Measurements from ENCODE around the gene VPS35L.

The VPS35L gene

GRCh38 chr16:19699472-19699871 lies 144.0 kb downstream of the VPS35L start:
- no peak overlapping the region for H3K4me3 ChIP-seq (ENCODE audit: control insufficient read depth, low read depth, low read length)
- no peak for DNase-seq (ENCODE audit: low read depth)
- no peak for TF ChIP-seq CTCF (conservative IDR thresholded peaks at IDR 0.05; ENCODE audit: control insufficient read depth, insufficient read depth, low read depth, low read length)

GRCh38 chr16:19700319-19700781 lies 144.8 kb downstream of the VPS35L start:
- H3K4me3 ChIP-seq (ENCODE audit: control insufficient read depth, low read depth, low read length), result no peak overlapping the region
- no peak for TF ChIP-seq CTCF (conservative IDR thresholded peaks at IDR 0.05; ENCODE audit: control insufficient read depth, insufficient read depth, low read depth, low read length)
- peak; percentile 61 for DNase-seq (ENCODE audit: low read depth)

GRCh38 chr16:19701091-19701490 lies 145.6 kb downstream of the VPS35L start:
- H3K4me3 ChIP-seq (ENCODE audit: control insufficient read depth, low read depth, low read length), result no peak overlapping the region
- TF ChIP-seq CTCF (conservative IDR thresholded peaks at IDR 0.05; ENCODE audit: control insufficient read depth, insufficient read depth, low read depth, low read length), result no peak
- DNase-seq (ENCODE audit: low read depth), result peak; percentile 30

- no peak for TF ChIP-seq CTCF (conservative IDR thresholded peaks at IDR 0.05; ENCODE audit: control insufficient read depth, insufficient read depth, low read depth, low read length)
- no peak for DNase-seq (ENCODE audit: low read depth)
- H3K4me3 ChIP-seq (ENCODE audit: control insufficient read depth, low read depth, low read length), result no peak overlapping the region
These were observed 147.8 kb downstream of the VPS35L start for GRCh38 chr16:19703172-19703889.

- no peak for TF ChIP-seq CTCF (conservative IDR thresholded peaks at IDR 0.05; ENCODE audit: control insufficient read depth, insufficient read depth, low read depth, low read length)
- DNase-seq (ENCODE audit: low read depth), result peak; percentile 86
- no peak overlapping the region for H3K4me3 ChIP-seq (ENCODE audit: control insufficient read depth, low read depth, low read length)
These were observed 149.0 kb downstream of the VPS35L start for GRCh38 chr16:19704321-19705145.

- no peak overlapping the region for H3K4me3 ChIP-seq (ENCODE audit: control insufficient read depth, low read depth, low read length)
- no peak for TF ChIP-seq CTCF (conservative IDR thresholded peaks at IDR 0.05; ENCODE audit: control insufficient read depth, insufficient read depth, low read depth, low read length)
- DNase-seq (ENCODE audit: low read depth), result no peak
These were observed 149.6 kb downstream of the VPS35L start for GRCh38 chr16:19705146-19705501.
